Ramos (cell line): ENCODE results near the gene INPP1.

ENCODE experiments used
- in situ Hi-C: fragments of 300-500 bp; cut with MboI; formaldehyde crosslinking; loops from one replicate; pipeline ENCODE4 v1.14.3; 2022; ENCODE audit warnings: low sequenced_read_pairs; ENCODE audit not compliant: unreplicated experiment

Gene INPP1

GRCh38 chr2:190405070-190405469, 61.7 kb downstream of the INPP1 start:
- in situ Hi-C loops: no loop called here

- in situ Hi-C loops: no loop called here
Observed at GRCh38 chr2:190405995-190406394, 62.6 kb downstream of the INPP1 start.

GRCh38 chr2:190406805-190407204, 63.4 kb downstream of the INPP1 start:
- in situ Hi-C loops: no loop called here

GRCh38 chr2:190407246-190407661, 63.9 kb downstream of the INPP1 start:
- in situ Hi-C loops: no loop called here

GRCh38 chr2:190407662-190408537, 64.5 kb downstream of the INPP1 start, which contains the start of gene MFSD6:
Gene MFSD6, plus strand, starts transcription at chr2:190408355. Its CDS starts 27,675 bp downstream, at chr2:190436030.
- in situ Hi-C loops: no loop called here

GRCh38 chr2:190408538-190409271, 65.3 kb downstream of the INPP1 start:
- in situ Hi-C loops: no loop called here

- in situ Hi-C loops: no loop called here
Observed at GRCh38 chr2:190409616-190410015, 66.2 kb downstream of the INPP1 start.

- in situ Hi-C loops: no loop called here
Observed at GRCh38 chr2:190410166-190410565, 66.8 kb downstream of the INPP1 start.

GRCh38 chr2:190412966-190413365, 69.6 kb downstream of the INPP1 start:
- in situ Hi-C loops: no loop called here

GRCh38 chr2:190413421-190413820, 70.0 kb downstream of the INPP1 start:
- in situ Hi-C loops: no loop called here

- in situ Hi-C loops: no loop called here
Observed at GRCh38 chr2:190415251-190415650, 71.9 kb downstream of the INPP1 start.

GRCh38 chr2:190415794-190416775, 72.7 kb downstream of the INPP1 start:
- in situ Hi-C loops: no loop called here

- in situ Hi-C loops: no loop called here
Observed at GRCh38 chr2:190417045-190417842, 73.9 kb downstream of the INPP1 start.

- in situ Hi-C loops: no loop called here
Observed at GRCh38 chr2:190418727-190419126, 75.3 kb downstream of the INPP1 start.

- in situ Hi-C loops: no loop called here
Observed at GRCh38 chr2:190420801-190421200, 77.4 kb downstream of the INPP1 start.
